Parathyroid adenoma (tissue), 2 donors: ENCODE results near the gene AFG1L.
"Not testable (repeated sequence)": the region's sequence is repeated elsewhere in the genome, so short reads cannot be mapped to it uniquely, and the experiment has no call there.

ENCODE experiments used
- H2AFZ ChIP-seq: fragments of 300-600 bp; sonication (generic); one replicate; pipeline ENCODE4 v1.7.0; 2017; ENCODE audit warnings: antibody characterized with exemption, mild to moderate bottlenecking
- H3K27ac ChIP-seq: fragments of 300-600 bp; sonication (generic); one replicate; pipeline ENCODE4 v1.7.0; 2017
- H3K27me3 ChIP-seq: fragments of 300-600 bp; sonication (generic); one replicate; pipeline ENCODE4 v1.7.0; 2017; ENCODE audit warnings: low read length; ENCODE audit not compliant: control insufficient read depth, insufficient read depth
- H3K36me3 ChIP-seq: fragments of 300-600 bp; sonication (generic); one replicate; pipeline ENCODE4 v1.7.0; 2017; ENCODE audit warnings: low read length; ENCODE audit not compliant: control insufficient read depth, insufficient read depth
- H3K4me1 ChIP-seq: fragments of 300-600 bp; sonication (generic); one replicate; pipeline ENCODE4 v1.7.0; 2017; ENCODE audit warnings: control low read depth
- H3K4me2 ChIP-seq: fragments of 300-600 bp; sonication (generic); one replicate; pipeline ENCODE4 v1.7.0; 2017; ENCODE audit warnings: low read length
- H3K4me3 ChIP-seq: fragments of 300-600 bp; sonication (generic); one replicate; pipeline ENCODE4 v1.7.0; 2017; ENCODE audit warnings: low read depth, low read length
- H3K79me2 ChIP-seq: fragments of 300-600 bp; sonication (generic); one replicate; pipeline ENCODE4 v1.7.0; 2017; ENCODE audit warnings: control low read depth
- H3K9ac ChIP-seq: fragments of 300-600 bp; sonication (generic); one replicate; pipeline ENCODE4 v1.7.0; 2017; ENCODE audit warnings: mild to moderate bottlenecking
- H3K9me3 ChIP-seq: fragments of 300-600 bp; sonication (generic); one replicate; pipeline ENCODE4 v1.7.0; 2017; ENCODE audit warnings: low read length; ENCODE audit not compliant: control insufficient read depth
- CTCF ChIP-seq: fragments of 300-600 bp; sonication (generic); IDR thresholded peaks from one replicate; pipeline ENCODE4 v1.7.0; 2017; ENCODE audit warnings: antibody characterized with exemption, mild to moderate bottlenecking
- donor health status: primary hyperparathyroidism.

Gene AFG1L

GRCh38 chr6:108293527-108294296 lies 1.1 kb upstream of the AFG1L start:
- Histone ChIP-seq H3K4me2 (peak overlapping the region; percentile 71), H3K9me3 (no peaks in the 10 kb centered on the region), H3K4me1 (peaks cover 6% of the 10 kb centered on the region), H3K79me2 (no peaks in the 10 kb centered on the region), H3K27me3 (no peaks in the 10 kb centered on the region), H3K27ac (peak overlapping the region; percentile 89), H3K36me3 (no peaks in the 10 kb centered on the region), H2AFZ (peak overlapping the region; percentile 95), H3K9ac (no peak overlapping the region), H3K4me3 (peak overlapping the region; percentile 80)
- TF ChIP-seq CTCF = no peak

GRCh38 chr6:108294297-108294726 lies 542 bp upstream of the AFG1L start:
- Histone ChIP-seq H3K4me3 (peak overlapping the region; percentile 80), H3K4me2 (peak overlapping the region; percentile 71), H3K9ac (no peak overlapping the region), H3K27me3 (no peaks in the 10 kb centered on the region), H3K36me3 (no peaks in the 10 kb centered on the region), H2AFZ (peak overlapping the region; percentile 95), H3K9me3 (no peaks in the 10 kb centered on the region), H3K79me2 (no peaks in the 10 kb centered on the region), H3K4me1 (peaks cover 6% of the 10 kb centered on the region), H3K27ac (peak overlapping the region; percentile 89)
- no peak for TF ChIP-seq CTCF

- H3K79me2 ChIP-seq = no peaks in the 10 kb centered on the region
- TF ChIP-seq CTCF = no peak
- peak overlapping the region; percentile 95 for H2AFZ ChIP-seq
- no peak overlapping the region for H3K9ac ChIP-seq
- peaks cover 6% of the 10 kb centered on the region for H3K4me1 ChIP-seq
- H3K27ac ChIP-seq = peak overlapping the region; percentile 89
- peak overlapping the region; percentile 71 for H3K4me2 ChIP-seq
- no peaks in the 10 kb centered on the region for H3K9me3 ChIP-seq
- H3K27me3 ChIP-seq = no peaks in the 10 kb centered on the region
- H3K4me3 ChIP-seq = peak overlapping the region; percentile 80
- no peaks in the 10 kb centered on the region for H3K36me3 ChIP-seq
Measured at GRCh38 chr6:108295676-108296075, 822 bp downstream of the AFG1L start.

GRCh38 chr6:108302386-108302785 lies 7.5 kb downstream of the AFG1L start:
- H3K4me2 ChIP-seq = no peak overlapping the region
- TF ChIP-seq CTCF = no peak
- H3K9ac ChIP-seq = no peak overlapping the region
- H3K36me3 ChIP-seq = no peaks in the 10 kb centered on the region
- no peaks in the 10 kb centered on the region for H3K79me2 ChIP-seq
- no peaks in the 10 kb centered on the region for H3K9me3 ChIP-seq
- no peak overlapping the region for H2AFZ ChIP-seq
- no peaks in the 10 kb centered on the region for H3K27me3 ChIP-seq
- H3K27ac ChIP-seq = no peak overlapping the region
- H3K4me1 ChIP-seq = no peaks in the 10 kb centered on the region
- no peak overlapping the region for H3K4me3 ChIP-seq

GRCh38 chr6:108304646-108305045 lies 9.8 kb downstream of the AFG1L start:
- Histone ChIP-seq H3K27ac (no peak overlapping the region), H3K79me2 (no peaks in the 10 kb centered on the region), H3K4me2 (no peak overlapping the region), H2AFZ (no peak overlapping the region), H3K9ac (no peak overlapping the region), H3K36me3 (no peaks in the 10 kb centered on the region), H3K4me3 (no peak overlapping the region), H3K27me3 (no peaks in the 10 kb centered on the region), H3K9me3 (no peaks in the 10 kb centered on the region), H3K4me1 (no peaks in the 10 kb centered on the region)
- TF ChIP-seq CTCF = no peak

- not testable (repeated sequence) for H3K4me3 ChIP-seq, H3K9me3 ChIP-seq, H3K9ac ChIP-seq, H3K79me2 ChIP-seq, H3K4me2 ChIP-seq, H2AFZ ChIP-seq, H3K4me1 ChIP-seq, H3K36me3 ChIP-seq, H3K27me3 ChIP-seq, H3K27ac ChIP-seq
Measured at GRCh38 chr6:108308641-108309040, 13.8 kb downstream of the AFG1L start.
